Fibroblast of skin of left biceps (primary cell): Measurements from ENCODE around the gene LDB2.

Experiments
- DNase-seq, 2 experiments: peaks; one replicate each; pipeline ENCODE4 v3.0.0-alpha.2; 2013; ENCODE audit warnings: low read depth in 2 of 2

The LDB2 gene

DNA sequence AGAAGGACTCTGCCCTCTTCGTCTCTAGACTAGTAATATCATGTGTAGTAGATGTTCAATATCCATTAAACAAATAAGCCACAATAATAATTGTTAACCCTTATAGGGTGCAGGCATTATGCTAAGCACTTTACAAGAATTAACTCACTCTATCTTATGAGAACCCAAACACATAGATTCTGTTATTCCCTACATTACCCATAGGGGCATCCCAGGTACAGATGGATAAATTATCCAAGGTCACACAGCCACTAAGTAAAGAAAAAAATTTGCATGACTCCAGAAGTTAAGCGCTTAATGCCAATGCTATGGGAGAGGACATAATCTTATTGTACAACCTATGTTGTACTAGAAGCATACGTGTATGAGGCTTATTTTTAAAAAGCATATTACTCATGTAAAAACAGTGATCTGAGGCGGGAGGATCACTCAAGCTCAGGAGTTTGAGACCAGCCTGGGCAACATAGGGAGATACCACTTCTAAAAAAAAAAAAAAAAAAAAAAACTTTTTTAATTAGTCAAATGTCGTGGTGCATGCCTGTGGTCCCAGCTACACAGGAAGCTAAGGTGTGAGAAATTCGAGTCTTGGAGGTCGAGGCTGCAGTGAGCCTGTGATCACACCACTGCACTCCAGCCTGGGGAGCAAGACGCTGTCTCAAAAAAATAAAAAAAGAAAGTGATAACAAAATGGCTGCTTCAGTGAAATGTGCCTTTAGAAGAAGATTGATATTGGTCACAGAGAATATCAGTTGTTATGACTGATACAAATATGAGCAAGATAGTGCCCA lies 13.6 kb downstream of the LDB2 start:
- no peak for DNase-seq

DNA sequence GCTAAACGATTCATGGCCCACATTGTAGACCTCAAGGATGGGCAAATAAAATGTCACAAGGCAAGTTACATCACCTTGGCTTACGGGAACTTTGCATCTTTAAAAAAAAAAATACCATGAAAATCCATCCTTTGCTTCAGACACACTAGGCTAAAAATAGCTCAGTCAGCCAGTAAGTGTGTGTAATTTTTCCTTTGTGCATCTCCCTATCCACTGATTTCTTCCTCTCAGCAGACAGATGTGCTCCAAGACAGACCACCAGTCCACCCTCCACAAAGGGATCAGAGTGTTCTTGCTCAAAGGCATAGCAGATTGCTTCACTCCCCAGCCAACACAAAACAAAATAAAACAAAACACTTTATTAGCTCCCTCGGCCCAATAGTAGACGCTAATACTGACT lies 14.6 kb downstream of the LDB2 start:
- no peak for DNase-seq

DNA sequence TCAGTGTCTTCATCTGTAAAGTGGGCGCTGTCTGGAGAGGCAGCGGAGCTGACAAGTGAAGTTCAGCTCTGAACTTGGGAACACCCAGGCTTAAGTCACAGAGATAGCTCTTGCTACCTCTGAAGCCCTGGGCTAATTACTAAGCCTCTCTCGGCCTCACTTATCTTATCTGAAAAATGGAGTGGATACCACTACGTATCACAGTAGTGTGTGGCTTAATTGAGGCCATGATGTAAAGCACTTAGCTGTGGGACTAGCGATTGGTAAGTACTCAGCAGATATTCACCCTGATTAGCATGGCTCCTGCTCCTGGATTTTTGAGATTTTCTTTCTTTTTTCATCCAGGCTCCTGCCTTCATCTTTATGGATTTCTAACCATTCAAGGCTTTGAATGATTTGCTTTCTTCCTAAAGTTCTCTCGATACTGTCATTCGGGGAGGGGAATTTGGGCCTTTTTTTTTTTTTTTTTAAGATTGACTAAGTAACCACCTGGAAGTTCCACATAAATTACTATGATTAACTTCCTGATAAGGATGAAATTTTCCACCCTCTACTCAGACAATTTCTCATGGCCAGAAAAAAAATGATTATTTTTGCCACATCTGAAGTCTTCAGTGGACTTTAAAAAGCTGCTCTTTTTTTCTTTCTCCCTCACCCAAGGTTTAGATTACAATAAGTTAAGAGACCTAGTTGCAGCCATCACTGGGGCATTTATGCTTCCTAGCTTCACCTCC lies 17.1 kb downstream of the LDB2 start:
- DNase-seq: no peak

DNA sequence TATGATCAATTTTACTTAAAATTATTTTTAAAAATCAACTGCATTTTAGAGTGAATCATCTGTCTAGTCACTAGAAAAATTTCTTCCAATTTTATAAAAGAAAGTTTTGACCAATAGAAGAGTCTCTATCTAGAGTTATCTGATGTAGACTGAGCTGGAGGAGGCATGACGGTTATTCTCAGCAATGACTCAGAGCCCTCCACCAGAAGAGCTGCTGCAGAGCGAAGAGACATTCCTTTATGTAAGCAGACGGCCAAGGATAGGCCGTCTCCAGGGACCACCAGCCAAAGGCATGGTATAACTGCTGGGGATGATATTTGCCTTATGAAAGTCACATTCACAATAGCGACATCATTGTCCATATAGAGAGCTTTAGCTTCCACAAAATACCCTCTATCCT lies 23.0 kb downstream of the LDB2 start:
- DNase-seq: peak; percentile 75 to 80

DNA sequence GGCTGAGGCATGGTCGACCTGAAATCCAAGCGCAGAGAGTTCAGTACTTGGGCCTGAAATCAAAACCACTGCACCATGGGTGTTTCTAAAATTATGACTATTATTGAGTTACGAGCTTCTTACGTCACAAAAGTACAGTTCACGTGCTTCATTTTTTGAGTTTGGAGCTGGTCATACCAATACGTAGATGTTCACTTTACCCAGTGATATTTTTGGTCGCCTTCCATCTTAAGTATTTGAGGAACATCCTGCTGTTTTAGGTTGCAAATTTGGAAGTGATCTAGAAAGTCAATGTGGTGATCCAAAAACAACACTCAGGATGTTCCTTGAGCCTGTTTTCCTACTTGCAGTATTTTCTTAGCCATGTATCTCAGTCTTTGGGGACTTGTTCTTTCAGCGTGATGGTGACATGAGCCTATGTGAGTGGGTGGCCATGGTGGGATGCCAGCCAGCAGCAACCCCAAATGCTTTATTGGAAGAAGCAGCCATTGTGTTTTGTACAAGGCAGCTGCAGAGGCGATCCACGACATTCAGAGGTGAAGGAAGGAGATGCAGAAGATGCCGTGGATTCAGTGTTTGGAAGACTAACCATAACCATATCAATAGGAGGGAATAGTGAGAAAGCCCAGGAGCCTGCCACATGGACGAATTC lies 28.7 kb downstream of the LDB2 start:
- no peak for DNase-seq

DNA sequence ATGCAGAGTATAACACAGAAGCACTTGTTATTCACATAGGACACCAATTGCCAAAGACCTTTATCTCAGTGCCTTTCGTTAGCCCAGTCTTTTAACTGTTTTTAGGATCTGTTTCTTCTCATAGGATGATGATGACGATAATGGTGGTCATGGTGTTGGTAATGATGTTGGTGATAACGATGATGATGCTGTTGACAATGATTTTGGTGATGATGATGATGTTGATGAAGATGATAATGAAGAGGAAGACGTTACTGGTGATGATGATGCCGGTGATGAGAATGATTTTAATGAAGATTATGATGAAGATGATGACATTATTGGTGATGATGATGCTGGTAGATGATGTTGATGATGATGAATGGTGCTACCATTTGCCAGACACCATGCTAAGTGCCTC lies 29.8 kb downstream of the LDB2 start:
- DNase-seq: no peak

DNA sequence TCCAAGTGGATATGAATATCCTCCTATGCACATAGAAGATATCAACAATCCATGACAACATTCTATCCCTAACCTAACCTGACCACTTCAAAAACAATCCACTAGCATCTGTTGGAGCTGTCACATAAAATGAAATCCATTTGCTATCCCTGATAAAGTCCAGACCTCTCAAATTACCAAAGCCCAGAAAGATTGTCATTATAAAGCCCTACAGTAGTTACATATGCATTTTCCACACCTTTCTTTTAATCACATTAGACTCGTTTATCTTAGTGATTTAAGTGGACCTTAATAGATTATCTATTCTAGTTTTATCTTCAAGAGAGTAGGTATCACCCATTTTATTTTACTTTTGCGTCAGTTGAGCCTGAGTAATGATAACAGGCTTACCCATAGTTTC lies 30.6 kb downstream of the LDB2 start:
- no peak for DNase-seq

DNA sequence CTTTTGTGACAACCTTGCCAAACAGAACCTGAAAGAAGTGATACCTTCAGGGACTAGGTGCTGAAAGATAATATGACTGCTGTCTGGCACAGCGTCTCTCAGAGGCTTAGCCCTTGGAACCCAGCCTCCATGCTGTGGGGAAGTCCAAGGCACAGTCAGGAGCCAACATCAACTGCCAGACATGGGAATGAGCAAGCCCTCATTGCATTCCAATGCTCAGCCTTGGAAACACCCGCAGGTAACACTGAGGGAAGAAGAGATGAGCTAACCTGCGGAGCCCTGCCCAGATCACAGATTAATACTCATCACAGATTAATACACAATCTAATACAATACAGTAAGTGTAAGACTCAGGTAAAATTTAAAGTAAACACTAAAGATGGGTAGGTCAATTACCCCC lies 31.5 kb downstream of the LDB2 start:
- no peak for DNase-seq

DNA sequence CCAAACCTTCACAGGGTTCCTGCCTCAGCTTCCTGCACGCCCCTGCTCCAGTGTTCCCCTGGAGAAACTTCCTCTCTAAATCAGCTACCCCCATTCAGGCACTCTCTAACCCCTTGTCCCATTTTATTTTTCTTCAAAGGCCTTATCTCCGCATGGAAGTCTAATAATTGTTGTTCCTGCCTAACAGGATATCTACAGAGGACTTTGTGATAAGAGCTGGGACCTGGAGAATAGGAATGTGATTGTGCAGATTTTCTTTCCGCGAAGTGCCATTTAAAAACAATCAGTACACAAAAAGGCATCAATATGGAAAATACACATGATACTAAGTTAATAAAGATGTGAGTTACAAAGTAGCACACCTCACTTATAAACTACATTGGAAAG lies 32.6 kb downstream of the LDB2 start:
- DNase-seq: no peak

DNA sequence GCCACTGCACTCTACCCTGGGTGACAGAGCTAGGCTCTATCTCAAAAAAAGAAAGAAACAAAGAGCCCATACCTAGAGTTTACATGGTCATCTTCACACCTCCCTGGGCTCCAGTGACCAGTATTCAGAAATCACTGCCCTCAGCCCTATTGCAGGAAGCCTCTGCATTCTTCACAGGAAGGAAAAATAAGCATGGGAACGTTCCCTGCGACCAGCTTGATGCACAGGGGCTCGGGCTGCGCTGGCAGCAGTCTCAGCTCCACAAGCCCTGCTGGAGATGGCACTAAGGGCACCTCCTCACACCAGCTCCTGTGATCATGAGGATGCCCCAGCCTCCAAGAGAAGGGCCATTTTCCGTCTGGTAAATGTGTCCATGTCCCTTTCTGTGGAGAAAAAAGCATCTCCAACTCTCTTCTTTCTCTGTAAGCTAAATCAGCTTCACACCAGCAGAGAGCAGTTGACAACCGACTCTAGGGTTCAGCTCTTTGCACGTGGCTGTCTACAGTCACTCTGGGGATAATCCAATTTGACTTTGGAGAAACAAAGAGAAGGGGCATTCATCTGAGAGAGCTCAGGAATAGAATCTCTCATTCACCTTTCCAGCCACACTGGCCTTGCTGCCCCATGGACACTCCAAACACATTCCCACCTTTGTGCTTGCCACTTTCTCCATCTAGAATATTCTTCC lies 33.1 kb downstream of the LDB2 start:
- no peak for DNase-seq

DNA sequence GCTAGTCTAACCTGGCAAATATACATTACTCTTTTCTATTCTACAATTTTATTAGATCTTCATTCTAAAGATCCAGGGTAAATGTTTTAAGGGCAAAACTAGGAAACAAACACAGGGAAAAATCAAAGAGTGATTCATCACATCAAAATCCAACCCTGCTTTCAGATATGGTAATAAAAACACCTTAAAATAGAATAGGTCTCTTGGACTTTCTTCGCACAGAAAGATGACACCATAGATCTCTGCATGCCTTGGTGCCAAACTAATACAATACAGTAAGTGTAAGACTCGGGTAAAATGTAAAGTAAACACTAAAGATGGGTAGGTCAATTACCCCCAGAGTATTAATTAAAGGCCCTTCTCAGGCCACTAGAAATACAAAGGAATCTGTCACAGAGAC lies 34.2 kb downstream of the LDB2 start:
- DNase-seq: no peak

DNA sequence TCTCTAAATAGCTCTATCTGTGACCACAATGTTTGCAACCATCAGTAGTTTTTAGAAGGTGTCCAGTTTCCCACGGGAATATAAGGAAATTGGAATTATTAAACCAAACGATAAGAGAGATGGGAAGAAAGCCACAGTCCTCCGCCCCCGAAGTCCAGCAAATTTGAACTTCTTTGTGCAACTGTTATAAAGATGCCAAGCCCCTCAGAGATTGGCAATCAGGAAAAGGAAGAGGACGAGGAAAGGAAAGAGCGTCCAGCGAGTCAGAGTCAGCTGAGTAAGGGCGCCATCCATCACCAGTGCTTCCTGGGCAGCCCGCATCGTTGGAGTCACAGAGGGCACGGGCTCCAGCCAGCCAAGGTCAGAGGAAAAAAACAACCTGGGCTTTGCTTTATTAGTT lies 35.7 kb downstream of the LDB2 start:
- no peak for DNase-seq

DNA sequence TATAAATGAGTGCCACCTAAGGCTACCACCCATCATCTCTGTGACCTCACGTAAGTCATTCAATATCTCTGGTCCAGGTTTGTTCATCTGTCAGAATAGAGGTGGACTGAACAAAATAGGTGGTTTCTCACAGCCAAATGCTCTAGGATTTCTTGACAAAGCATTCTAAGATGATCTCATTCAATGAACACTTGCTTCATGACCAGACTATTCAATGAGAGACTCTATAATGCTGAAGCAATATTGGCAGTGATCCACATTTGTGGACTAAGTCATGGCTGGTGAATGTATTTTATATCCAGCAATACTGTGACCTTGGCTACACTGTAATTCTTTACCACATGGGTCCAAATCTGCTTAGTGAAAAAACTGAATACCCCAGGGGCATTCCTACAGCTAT lies 37.9 kb downstream of the LDB2 start:
- DNase-seq: peak; percentile 93 to 96

DNA sequence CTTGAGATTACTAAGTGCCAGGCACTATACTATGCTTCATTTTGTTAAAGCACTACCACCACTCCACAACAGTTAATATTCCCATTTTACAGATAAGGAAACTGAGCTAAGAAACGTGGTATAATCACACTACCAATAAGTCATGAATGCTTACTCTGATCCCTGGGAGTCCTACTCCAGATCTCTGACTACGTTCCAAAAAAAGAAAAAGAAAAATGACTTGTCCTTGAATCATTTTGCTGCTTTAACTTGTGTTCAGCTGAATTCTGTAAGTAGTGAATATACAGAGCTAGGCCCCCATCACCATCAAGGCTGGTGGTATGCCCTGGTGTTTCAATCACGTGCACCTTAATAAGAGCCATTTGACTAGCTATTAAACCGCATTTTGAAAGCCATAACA lies 39.4 kb downstream of the LDB2 start:
- no peak for DNase-seq

DNA sequence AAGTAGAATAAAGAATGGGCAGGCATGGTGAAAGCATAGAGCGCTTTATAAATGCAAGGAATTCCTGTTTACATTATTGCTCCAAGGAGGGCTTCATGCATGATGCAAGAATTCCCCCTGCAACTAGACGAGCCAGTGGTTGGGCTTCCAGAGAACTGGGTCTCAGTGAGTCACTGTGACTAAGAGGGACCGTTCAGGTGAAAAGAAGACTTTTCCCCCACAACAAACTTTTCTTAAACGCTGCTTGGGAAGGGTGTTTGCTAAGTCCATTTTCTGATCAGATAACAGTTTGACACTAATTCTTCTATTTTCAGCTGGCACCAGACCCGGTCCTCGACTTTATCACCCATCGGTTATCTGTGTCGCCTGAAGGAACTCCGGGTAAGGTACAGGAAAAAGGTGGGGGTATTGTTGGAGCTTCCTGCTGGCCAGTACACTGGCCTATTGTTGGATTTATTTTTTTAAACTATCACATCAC lies 40.1 kb downstream of the LDB2 start:
- DNase-seq: peak; percentile 64 to 68

DNA sequence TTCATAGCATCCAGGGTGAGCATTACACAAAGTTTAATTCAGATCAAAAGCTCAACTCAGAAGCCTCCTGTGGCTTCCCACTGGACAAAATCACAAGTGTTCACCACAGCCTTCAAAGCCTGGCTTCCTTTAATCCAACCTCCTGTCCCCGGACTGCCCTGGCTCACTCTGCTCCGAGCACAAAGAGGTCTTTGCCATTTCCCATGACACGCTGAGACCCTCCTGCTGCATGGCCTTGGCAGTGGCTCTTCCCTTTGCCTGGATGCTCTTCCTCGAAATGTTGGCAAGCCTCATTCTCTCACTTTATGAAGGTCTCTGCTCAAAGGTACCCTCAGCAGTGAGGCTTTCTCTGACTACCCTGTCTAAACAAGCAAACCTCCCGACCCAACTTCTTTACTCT lies 41.0 kb downstream of the LDB2 start:
- DNase-seq: no peak

DNA sequence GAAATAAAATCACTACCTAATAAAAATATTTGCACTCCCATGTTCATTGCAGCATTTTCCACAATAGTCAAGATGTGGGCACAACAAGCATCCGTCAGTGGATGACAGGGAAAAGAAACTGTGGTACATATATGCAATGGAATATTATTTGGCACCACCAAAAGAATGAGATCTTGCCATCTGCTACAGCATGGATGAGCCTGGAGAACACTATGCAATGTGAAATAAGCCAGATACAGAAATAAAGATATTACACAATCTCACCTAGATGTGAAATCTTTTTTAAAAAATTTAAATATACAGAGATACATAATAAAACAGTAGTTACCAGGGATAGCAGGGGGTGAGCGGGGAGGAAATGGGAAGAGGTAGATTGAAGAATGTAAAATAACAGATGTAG lies 44.8 kb downstream of the LDB2 start:
- no peak for DNase-seq

DNA sequence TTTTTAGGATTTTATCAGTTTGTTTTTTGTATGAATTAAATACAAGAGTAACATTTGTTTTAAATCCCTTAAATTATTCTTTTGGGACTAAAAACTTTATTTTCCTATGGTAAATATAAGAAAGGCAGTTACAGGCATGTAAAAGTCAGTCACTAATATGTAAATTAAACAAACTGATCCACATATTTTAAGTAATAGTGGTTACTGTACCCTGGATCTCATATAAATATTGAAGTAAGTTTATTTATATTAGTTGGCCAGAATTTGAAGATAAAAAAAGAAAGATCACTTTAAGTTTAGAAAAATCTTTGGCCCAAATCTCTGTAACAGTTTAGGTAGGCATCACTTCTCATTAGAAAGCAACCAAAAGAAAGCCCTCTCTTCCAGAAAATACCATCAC lies 45.8 kb downstream of the LDB2 start:
- no peak for DNase-seq

DNA sequence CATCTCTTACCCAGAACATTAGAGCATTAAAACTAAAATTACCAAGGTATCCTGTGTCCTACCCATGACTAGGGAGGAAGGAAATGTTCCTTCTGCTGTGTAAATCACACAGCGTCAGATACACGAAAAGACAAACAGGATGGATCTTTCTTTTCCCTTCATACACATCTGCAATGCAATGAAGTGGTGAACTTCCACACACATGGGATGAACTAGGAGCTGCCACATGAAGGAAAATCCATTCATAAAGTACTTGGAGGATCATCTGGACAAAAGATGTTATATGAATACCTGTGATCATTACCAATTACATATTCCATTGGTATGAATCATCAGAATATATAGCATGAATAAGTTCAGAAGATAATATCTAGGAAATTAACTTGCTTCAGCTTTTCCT lies 46.2 kb downstream of the LDB2 start:
- peak; percentile 43 to 48 for DNase-seq

DNA sequence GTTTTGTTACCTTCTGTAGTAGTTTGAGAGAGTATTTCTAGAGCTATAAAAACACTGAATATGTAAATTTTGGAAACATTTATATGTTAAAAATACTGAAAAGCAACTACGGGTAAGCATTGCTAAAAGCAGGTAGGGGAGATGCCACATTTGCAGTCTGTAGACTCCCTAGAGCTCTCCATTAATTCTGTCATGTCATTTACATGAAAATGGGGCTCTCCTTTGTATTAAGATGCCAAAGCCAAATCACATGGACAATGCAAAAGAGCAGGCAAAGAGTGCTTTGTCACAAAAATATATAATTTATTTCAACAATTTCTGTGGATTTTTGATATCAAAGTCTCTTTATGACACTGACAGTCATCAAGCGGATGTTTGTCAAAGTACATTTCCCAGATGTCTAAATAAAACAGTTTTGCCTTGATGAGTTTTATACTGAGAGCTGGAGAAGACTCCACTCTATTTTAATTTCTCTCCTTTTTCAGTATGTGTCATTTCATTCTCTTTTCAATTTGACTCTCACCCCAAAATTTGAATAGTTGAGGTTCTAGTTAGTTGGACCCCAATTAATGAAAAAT lies 51.8 kb downstream of the LDB2 start:
- DNase-seq: no peak

DNA sequence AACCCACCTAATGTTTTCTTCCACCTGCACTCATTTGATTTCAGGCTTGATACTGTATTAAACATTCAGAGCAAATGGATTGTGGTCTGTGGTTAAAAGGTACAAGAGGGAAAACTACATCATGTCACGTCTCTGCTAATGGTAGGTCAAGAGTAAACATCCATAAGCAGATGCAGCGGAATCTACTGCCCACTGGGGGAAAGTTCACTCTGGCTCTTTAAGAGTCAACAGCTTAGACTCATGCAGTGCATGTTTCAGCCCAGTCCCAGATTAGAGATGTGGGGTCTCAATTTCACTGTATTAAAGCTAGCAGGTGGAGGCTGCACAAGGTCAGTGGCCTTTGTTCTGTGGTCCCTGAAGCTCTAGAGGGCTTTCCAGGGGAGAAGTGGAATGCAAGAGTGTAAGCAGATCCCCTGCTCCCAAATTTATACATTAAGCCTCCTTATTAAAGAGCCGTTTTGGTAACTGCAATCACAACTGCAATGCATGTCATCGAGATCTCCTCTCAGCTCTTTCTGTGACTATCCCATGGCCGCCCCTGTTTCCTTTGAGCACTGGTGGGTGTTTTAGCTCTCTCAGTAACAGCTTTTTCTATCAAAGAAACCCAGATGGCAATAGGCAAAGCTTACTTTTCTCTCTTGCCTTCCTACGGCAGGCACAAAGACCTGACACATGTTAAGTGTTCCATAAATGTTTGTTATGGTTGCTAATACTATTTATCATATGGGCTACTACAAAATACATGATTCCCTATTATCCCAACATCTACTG lies 53.4 kb downstream of the LDB2 start:
- no peak for DNase-seq
